ENCODE measurements around the gene MROH7.

Gene MROH7

GRCh38 chr1:54603241-54603640 is 38.3 kb upstream of the MROH7 start:
- Histone ChIP-seq H3K27ac (ENCODE audit: low read length) (no peak overlapping the region), H3K9me3 (ENCODE audit: insufficient read depth, low read depth, low read length) (no peaks in the 10 kb centered on the region), H3K4me1 (ENCODE audit: insufficient read depth, low read length) (no peaks in the 10 kb centered on the region; the same call in 1 of the 2 replicates), H3K9ac (ENCODE audit: low read depth, low read length) (no peak overlapping the region), H3K27me3 (ENCODE audit: insufficient read depth, low read length) (no peaks in the 10 kb centered on the region), H3K36me3 (ENCODE audit: insufficient read depth, low read depth, low read length) (no peaks in the 10 kb centered on the region), H3K4me3 (ENCODE audit: low read length) (no peak overlapping the region)

- Histone ChIP-seq H3K4me1 (ENCODE audit: insufficient read depth, low read length) (no peaks in the 10 kb centered on the region), H3K27me3 (ENCODE audit: insufficient read depth, low read length) (no peaks in the 10 kb centered on the region), H3K9me3 (ENCODE audit: insufficient read depth, low read depth, low read length) (no peaks in the 10 kb centered on the region), H3K4me3 (ENCODE audit: low read length) (no peak overlapping the region), H3K9ac (ENCODE audit: low read depth, low read length) (no peak overlapping the region), H3K36me3 (ENCODE audit: insufficient read depth, low read depth, low read length) (no peaks in the 10 kb centered on the region), H3K27ac (ENCODE audit: low read length) (no peak overlapping the region)
These were observed 37.5 kb upstream of the MROH7 start for GRCh38 chr1:54604051-54604450.

DNA sequence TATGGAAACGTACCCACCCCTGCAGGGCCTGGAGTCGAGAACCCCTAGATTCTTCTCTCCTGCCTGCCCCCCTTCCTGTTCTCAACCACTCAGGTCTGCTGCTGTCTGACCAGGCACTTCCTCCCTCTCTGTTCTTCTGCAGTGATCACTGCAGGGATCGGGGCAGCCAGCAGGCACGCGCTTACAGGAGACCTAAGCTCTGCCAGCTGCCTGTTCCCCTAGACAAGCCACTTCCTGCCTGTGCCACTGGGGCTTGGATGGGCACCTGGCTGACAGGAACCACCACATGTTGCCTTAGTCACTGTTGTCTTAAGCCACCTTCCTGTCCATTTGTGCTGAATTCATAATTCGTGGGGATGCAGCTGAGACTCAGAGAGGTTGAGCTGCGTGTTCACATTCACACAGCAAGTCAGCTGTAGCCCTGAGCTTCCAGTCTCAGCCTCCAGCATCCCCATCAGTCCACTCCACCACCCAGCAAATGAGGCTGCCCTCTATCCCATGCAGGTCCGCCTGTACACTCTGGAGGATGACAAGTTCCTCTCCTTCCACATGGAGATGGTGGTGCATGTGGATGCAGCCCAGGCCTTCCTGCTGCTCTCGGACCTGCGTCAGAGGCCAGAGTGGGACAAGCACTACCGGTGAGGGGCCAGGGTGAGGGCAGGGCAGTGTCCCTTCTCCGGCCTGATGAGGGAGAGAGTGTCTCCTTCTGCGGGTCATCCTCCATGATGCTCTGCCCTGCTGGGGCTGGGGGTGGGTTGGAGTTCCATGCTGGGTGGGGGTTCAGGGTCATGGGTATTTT is 36.8 kb upstream of the MROH7 start:
- H3K9me3 ChIP-seq (ENCODE audit: insufficient read depth, low read depth, low read length): no peaks in the 10 kb centered on the region
- no peaks in the 10 kb centered on the region for H3K36me3 ChIP-seq (ENCODE audit: insufficient read depth, low read depth, low read length)
- no peaks in the 10 kb centered on the region for H3K27me3 ChIP-seq (ENCODE audit: insufficient read depth, low read length)
- H3K27ac ChIP-seq (ENCODE audit: low read length): no peak overlapping the region
- no peak overlapping the region for H3K4me3 ChIP-seq (ENCODE audit: low read length)
- no peaks in the 10 kb centered on the region for H3K4me1 ChIP-seq (ENCODE audit: insufficient read depth, low read length)
- H3K9ac ChIP-seq (ENCODE audit: low read depth, low read length): no peak overlapping the region

- Histone ChIP-seq H3K4me3 (ENCODE audit: low read length) (no peak overlapping the region), H3K27me3 (ENCODE audit: insufficient read depth, low read length) (no peaks in the 10 kb centered on the region), H3K9ac (ENCODE audit: low read depth, low read length) (no peak overlapping the region), H3K4me1 (ENCODE audit: insufficient read depth, low read length) (peaks cover 4% of the 10 kb centered on the region; the same call in 1 of the 2 replicates), H3K36me3 (ENCODE audit: insufficient read depth, low read depth, low read length) (no peaks in the 10 kb centered on the region), H3K27ac (ENCODE audit: low read length) (no peak overlapping the region), H3K9me3 (ENCODE audit: insufficient read depth, low read depth, low read length) (no peaks in the 10 kb centered on the region)
These were observed 35.2 kb upstream of the MROH7 start for GRCh38 chr1:54606096-54606989.

DNA sequence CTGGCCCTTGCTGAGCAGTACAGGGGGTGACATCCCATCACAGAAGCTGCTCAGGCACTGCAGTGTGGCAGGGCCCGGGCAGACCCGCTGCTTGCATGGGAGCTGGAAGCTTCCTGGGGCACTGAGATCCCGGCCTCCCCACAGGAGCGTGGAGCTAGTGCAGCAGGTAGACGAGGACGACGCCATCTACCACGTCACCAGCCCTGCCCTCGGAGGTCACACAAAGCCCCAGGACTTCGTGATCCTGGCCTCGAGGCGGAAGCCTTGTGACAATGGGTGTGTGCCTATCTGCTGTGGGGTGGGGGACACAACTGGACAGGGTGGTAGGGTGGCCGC is 34.6 kb upstream of the MROH7 start:
- H3K9me3 ChIP-seq (ENCODE audit: insufficient read depth, low read depth, low read length): no peaks in the 10 kb centered on the region
- no peak overlapping the region for H3K9ac ChIP-seq (ENCODE audit: low read depth, low read length)
- peaks cover 4% of the 10 kb centered on the region; the same call in 1 of the 2 replicates for H3K4me1 ChIP-seq (ENCODE audit: insufficient read depth, low read length)
- H3K27me3 ChIP-seq (ENCODE audit: insufficient read depth, low read length): no peaks in the 10 kb centered on the region
- no peak overlapping the region for H3K27ac ChIP-seq (ENCODE audit: low read length)
- H3K36me3 ChIP-seq (ENCODE audit: insufficient read depth, low read depth, low read length): no peaks in the 10 kb centered on the region
- H3K4me3 ChIP-seq (ENCODE audit: low read length): no peak overlapping the region

- Histone ChIP-seq H3K9ac (ENCODE audit: low read depth, low read length) (no peak overlapping the region), H3K4me3 (ENCODE audit: low read length) (no peak overlapping the region), H3K9me3 (ENCODE audit: insufficient read depth, low read depth, low read length) (no peaks in the 10 kb centered on the region), H3K27me3 (ENCODE audit: insufficient read depth, low read length) (no peaks in the 10 kb centered on the region), H3K27ac (ENCODE audit: low read length) (no peak overlapping the region), H3K36me3 (ENCODE audit: insufficient read depth, low read depth, low read length) (no peaks in the 10 kb centered on the region), H3K4me1 (ENCODE audit: insufficient read depth, low read length) (peaks cover 4% of the 10 kb centered on the region; the same call in 1 of the 2 replicates)
These were observed 33.6 kb upstream of the MROH7 start for GRCh38 chr1:54607821-54608565.

GRCh38 chr1:54608566-54609230 is 32.9 kb upstream of the MROH7 start:
- Histone ChIP-seq H3K27me3 (ENCODE audit: insufficient read depth, low read length) (no peaks in the 10 kb centered on the region), H3K4me3 (ENCODE audit: low read length) (no peak overlapping the region), H3K36me3 (ENCODE audit: insufficient read depth, low read depth, low read length) (no peaks in the 10 kb centered on the region), H3K9me3 (ENCODE audit: insufficient read depth, low read depth, low read length) (no peaks in the 10 kb centered on the region), H3K27ac (ENCODE audit: low read length) (no peak overlapping the region), H3K9ac (ENCODE audit: low read depth, low read length) (no peak overlapping the region), H3K4me1 (ENCODE audit: insufficient read depth, low read length) (peaks cover 4% of the 10 kb centered on the region; the same call in 1 of the 2 replicates)

DNA sequence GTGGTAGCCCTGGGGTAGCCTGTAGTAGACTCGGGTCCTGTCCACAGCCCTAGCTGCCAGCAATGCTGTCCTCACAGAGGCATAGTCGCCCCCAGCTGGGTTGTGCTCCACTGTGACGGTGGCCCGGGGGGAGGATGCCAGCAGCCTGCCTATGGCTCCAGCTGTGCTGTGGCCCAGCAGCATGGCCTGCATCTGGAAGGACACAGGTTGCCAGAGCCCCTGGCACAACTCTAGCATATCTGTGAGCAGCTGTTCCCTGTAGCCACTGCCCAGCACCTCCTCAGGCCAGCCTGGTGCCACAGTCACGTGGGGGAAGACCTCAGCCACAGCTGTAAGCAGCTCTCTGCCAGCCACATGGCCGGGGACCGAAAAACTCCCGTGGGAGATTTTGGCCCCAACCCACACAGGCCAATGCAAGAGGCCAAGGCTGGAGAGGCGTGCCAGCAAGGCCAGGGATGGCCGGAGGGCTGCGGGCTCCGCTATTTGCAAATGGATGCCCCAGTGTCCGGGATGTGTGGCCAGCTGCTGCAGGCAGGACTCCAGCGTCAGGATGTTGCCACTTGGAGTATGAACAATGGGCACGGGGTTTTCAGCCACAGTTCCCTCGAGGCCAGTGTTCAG is 32.2 kb upstream of the MROH7 start:
- Histone ChIP-seq H3K27me3 (ENCODE audit: insufficient read depth, low read length) (no peaks in the 10 kb centered on the region), H3K27ac (ENCODE audit: low read length) (no peak overlapping the region), H3K9me3 (ENCODE audit: insufficient read depth, low read depth, low read length) (no peaks in the 10 kb centered on the region), H3K36me3 (ENCODE audit: insufficient read depth, low read depth, low read length) (no peaks in the 10 kb centered on the region), H3K4me1 (ENCODE audit: insufficient read depth, low read length) (peaks cover 4% of the 10 kb centered on the region; the same call in 1 of the 2 replicates), H3K9ac (ENCODE audit: low read depth, low read length) (no peak overlapping the region), H3K4me3 (ENCODE audit: low read length) (no peak overlapping the region)

GRCh38 chr1:54610048-54610447 is 31.5 kb upstream of the MROH7 start:
- Histone ChIP-seq H3K9ac (ENCODE audit: low read depth, low read length) (no peak overlapping the region), H3K4me1 (ENCODE audit: insufficient read depth, low read length) (peaks cover 4% of the 10 kb centered on the region; the same call in 1 of the 2 replicates), H3K9me3 (ENCODE audit: insufficient read depth, low read depth, low read length) (no peaks in the 10 kb centered on the region), H3K36me3 (ENCODE audit: insufficient read depth, low read depth, low read length) (no peaks in the 10 kb centered on the region), H3K27ac (ENCODE audit: low read length) (no peak overlapping the region), H3K27me3 (ENCODE audit: insufficient read depth, low read length) (no peaks in the 10 kb centered on the region), H3K4me3 (ENCODE audit: low read length) (no peak overlapping the region)

DNA sequence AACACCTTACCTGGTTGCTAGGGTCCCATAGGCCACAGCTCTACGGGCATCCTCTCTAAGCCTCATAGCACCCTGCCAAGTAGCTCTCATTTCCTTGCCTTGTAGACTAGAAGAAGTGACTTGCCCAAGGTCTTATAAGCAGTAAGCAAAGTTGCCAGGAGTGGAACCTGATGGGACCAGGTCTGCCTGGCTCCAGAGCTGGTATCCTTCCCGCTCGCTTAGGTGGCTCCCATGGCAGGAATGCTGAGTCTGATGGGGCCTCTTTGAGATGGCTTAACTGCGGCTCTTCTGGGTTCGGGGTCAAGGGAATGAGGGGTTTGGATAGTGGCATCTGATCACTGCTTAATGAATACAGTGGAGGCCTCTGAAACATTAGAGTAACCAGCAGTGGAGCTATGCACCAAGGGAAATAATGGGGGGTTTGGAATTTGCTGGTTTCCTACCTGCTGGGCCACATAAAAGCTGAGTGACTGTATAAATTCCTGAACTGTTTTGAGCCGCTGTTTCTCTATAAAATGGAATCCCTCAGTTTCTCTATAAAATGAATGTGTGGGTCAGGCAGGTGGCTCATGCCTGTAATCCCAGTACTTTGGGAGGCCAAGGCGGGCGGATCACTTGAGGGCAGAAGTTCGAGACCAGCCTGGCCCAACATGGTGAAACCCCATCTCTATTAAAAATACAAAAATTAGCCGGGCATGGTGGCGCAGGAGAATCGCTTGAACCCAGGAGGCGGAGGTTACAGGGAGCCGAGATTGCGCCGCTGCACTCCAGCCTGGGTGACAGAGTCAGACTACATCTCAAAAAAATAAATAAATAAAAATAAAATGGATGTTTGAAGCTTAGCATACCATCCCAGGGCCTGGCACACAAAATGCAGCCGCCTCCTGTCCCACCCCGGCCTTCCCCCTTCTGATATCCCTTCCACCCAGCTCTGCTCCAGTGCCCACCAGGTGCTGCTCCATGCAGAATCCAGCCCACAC is 30.7 kb upstream of the MROH7 start:
- Histone ChIP-seq H3K4me3 (ENCODE audit: low read length) (no peak overlapping the region), H3K9ac (ENCODE audit: low read depth, low read length) (no peak overlapping the region), H3K27me3 (ENCODE audit: insufficient read depth, low read length) (no peaks in the 10 kb centered on the region), H3K36me3 (ENCODE audit: insufficient read depth, low read depth, low read length) (no peaks in the 10 kb centered on the region), H3K9me3 (ENCODE audit: insufficient read depth, low read depth, low read length) (no peaks in the 10 kb centered on the region), H3K27ac (ENCODE audit: low read length) (no peak overlapping the region), H3K4me1 (ENCODE audit: insufficient read depth, low read length) (peaks cover 4% of the 10 kb centered on the region; the same call in 1 of the 2 replicates)

All from iPS-20b (cell line).